ENCODE results near the gene PDGFRA.
A peak's percentile ranks its signal among the peaks of the same experiment; 100 is the strongest.
"Not testable (repeated sequence)": the region's sequence is repeated elsewhere in the genome, so short reads cannot be mapped to it uniquely, and the experiment has no call there.

The PDGFRA gene

DNA sequence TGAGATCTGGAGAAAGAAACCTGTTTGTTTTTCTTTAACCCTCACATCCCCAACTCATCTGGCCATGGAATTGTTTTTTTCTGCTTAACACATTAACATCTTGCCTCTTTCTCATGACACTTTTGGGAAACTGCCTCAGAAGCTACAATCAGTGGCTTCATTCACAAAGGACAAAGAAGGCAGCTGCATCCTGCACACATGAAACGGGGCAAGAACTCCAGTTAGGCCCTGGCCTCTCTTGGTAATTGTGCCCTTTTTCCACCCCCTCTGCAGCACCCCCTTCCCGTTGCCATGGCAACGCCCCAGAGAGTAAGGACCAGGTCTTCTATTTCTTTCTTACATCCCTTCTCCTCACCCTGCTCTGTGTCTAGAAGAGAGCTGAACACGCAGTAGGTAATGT lies 103.4 kb downstream of the PDGFRA start:
- TF ChIP-seq, protein P1, sequence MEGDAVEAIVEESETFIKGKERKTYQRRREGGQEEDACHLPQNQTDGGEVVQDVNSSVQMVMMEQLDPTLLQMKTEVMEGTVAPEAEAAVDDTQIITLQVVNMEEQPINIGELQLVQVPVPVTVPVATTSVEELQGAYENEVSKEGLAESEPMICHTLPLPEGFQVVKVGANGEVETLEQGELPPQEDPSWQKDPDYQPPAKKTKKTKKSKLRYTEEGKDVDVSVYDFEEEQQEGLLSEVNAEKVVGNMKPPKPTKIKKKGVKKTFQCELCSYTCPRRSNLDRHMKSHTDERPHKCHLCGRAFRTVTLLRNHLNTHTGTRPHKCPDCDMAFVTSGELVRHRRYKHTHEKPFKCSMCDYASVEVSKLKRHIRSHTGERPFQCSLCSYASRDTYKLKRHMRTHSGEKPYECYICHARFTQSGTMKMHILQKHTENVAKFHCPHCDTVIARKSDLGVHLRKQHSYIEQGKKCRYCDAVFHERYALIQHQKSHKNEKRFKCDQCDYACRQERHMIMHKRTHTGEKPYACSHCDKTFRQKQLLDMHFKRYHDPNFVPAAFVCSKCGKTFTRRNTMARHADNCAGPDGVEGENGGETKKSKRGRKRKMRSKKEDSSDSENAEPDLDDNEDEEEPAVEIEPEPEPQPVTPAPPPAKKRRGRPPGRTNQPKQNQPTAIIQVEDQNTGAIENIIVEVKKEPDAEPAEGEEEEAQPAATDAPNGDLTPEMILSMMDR (IDR thresholded peaks at IDR 0.05; ENCODE audit: insufficient read depth, low read depth, low read length, missing control alignments) = no peak
- no peak for DNase-seq (ENCODE audit: low read depth)
- H3K4me3 ChIP-seq (ENCODE audit: low read length) = no peak overlapping the region

DNA sequence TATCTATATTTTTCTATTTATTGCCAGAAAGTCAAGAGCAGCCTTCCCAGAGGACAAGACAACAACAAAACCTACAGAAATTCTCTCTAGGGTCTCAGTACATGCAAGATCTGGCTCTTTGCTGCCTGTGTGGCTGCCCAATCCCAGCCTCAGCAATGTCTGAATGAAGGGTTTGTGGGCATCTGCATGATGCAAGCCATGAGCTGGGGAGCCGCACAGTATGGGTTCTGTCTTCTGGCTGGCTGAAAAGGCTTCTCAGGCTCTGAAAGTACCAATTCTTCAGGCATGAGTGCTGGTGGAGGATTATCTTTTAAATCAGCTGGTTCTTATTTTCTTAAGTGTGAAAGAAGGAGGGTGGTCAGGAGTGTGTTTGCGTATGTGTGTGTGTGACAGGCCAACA lies 104.6 kb downstream of the PDGFRA start:
- TF ChIP-seq, protein P1 (IDR thresholded peaks at IDR 0.05; ENCODE audit: insufficient read depth, low read depth, low read length, missing control alignments) = no peak
- H3K4me3 ChIP-seq (ENCODE audit: low read length) = no peak overlapping the region
- DNase-seq (ENCODE audit: low read depth) = no peak

DNA sequence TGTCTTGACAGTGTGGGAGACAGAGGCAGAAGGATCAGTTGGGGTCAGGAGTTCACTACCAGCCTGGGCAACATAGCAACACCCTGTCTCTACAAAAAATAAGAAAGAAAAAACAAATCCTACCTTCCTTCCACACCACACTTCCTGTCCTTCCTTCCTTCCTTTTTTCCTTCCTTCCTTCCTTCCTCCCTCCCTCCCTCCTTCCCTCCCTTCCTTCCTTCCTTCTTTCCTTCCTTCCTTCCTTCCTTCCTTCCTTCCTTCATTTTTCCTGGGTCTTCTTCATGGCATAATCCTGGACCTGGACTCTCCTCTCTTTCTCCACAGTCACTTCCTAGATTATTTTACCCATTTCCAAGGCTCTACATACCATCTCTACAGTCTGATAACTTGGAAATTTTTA lies 105.7 kb downstream of the PDGFRA start:
- H3K4me3 ChIP-seq (ENCODE audit: low read length) = not testable (repeated sequence)

DNA sequence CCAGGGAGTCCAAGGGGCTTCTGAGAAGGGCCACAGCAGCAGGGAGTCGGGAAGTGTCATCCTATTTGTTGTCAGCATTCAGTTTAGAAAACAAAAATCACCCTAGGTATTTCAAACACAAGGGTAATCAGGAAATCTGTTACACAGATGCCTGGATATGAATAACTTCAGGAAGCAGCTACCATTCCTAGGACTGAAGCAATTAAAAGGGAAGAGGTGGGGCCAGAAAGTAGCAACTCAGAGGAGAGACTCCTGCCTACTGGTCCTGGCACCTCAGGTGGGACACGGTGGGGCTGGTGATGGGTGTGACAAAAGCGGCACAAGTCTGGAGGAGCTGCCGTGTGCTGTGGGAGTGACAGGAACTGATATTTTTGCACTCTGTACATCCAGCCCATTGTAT lies 107.9 kb downstream of the PDGFRA start:
- DNase-seq (ENCODE audit: low read depth) = no peak
- TF ChIP-seq, protein P1 (IDR thresholded peaks at IDR 0.05; ENCODE audit: insufficient read depth, low read depth, low read length, missing control alignments) = no peak
- H3K4me3 ChIP-seq (ENCODE audit: low read length) = no peak overlapping the region

More for the DNA sequence above, 105.7 kb downstream of the PDGFRA start:
- DNase-seq (ENCODE audit: low read depth) = not testable (repeated sequence)

DNA sequence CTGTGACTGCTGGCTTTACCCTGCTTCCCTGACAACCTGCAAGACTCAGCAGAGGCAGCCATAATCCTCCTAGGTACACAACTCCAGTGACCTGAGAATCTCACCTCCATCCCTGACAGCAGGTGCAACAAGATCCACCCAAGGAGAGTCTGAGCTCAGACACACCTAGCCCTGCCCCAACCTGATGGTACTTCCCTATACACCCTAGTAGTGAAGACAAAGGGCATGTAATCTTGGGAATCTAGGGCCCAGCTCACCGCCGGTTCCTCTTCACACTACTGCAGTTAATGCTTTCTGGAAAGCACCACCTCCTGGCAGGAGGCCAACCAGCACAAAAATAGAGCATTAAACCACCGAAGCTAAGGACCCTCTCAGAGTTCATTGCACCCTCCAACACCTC lies 113.0 kb downstream of the PDGFRA start:
- H3K4me3 ChIP-seq (ENCODE audit: low read length) = not testable (repeated sequence)
- DNase-seq (ENCODE audit: low read depth) = peak; percentile 5
